GM12873 (cell line): ENCODE measurements around the gene FOXN1.

Experiments
- TF ChIP-seq, protein P1 (sequence below): IDR thresholded peaks from 2 replicates; pipeline ENCODE4 v1.5.1; 2012; ENCODE audit warnings: low read depth, mild to moderate bottlenecking, moderate library complexity, low read length, control low read depth; ENCODE audit not compliant: insufficient read depth; ENCODE audit errors: missing control alignments

The FOXN1 gene, protein sequence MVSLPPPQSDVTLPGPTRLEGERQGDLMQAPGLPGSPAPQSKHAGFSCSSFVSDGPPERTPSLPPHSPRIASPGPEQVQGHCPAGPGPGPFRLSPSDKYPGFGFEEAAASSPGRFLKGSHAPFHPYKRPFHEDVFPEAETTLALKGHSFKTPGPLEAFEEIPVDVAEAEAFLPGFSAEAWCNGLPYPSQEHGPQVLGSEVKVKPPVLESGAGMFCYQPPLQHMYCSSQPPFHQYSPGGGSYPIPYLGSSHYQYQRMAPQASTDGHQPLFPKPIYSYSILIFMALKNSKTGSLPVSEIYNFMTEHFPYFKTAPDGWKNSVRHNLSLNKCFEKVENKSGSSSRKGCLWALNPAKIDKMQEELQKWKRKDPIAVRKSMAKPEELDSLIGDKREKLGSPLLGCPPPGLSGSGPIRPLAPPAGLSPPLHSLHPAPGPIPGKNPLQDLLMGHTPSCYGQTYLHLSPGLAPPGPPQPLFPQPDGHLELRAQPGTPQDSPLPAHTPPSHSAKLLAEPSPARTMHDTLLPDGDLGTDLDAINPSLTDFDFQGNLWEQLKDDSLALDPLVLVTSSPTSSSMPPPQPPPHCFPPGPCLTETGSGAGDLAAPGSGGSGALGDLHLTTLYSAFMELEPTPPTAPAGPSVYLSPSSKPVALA

DNA sequence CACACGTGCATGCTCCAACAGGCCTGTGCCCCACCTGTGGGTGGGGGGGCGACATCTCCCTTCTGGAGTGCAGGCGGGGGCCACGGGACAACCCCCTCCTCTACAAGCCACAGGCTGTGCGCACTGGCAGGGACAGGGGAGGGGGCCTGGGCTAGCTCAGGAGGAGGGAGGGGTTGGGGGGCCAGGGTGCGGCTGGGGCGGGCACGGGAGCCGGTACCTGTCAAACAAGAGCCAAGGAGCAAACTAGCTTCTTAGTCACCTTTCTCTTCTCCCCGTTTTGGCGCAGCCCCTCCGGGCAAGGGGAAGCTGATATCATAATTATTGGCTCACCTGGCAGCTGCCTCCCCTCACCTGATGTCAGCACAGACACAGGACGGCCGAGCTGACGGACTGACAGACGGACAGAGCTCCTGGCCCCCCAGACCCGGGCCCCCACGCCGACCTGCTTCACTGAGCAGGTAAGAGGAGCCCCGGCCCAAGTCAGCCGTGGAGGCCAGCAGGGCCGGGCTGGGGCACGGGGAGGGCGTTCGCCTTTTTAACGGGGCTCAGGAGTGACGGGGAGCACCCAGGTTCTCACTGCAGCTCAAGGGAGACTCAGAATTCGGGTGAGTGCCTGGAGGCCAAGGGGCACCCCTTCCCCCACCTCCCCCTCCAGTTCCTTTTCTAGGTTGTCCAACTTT is at the start of gene FOXN1:
FOXN1 (plus strand) TSS at position 363 of the 680 bp plus-strand sequence. CDS start 17,622 bp downstream, outside the sequence.
- TF ChIP-seq, protein P1, sequence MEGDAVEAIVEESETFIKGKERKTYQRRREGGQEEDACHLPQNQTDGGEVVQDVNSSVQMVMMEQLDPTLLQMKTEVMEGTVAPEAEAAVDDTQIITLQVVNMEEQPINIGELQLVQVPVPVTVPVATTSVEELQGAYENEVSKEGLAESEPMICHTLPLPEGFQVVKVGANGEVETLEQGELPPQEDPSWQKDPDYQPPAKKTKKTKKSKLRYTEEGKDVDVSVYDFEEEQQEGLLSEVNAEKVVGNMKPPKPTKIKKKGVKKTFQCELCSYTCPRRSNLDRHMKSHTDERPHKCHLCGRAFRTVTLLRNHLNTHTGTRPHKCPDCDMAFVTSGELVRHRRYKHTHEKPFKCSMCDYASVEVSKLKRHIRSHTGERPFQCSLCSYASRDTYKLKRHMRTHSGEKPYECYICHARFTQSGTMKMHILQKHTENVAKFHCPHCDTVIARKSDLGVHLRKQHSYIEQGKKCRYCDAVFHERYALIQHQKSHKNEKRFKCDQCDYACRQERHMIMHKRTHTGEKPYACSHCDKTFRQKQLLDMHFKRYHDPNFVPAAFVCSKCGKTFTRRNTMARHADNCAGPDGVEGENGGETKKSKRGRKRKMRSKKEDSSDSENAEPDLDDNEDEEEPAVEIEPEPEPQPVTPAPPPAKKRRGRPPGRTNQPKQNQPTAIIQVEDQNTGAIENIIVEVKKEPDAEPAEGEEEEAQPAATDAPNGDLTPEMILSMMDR, result no peak

DNA sequence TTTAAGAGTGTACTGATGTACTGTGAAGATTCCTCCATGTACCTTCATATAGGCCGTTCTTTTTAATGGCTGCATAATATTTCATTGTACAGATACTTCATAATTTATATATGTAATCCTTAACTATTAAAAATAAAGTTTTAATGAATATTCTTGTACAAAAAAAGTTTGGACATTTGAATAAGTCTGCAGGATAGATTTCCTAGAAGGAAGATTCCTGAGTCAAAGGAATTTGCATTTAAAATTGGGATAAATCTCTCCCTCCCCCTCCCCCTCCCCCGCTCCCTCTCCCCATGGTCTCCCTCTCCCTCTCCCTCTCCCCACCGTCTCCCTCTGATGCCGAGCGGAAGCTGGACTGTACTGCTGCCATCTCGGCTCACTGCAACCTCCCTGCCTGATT is 48.3 kb upstream of the FOXN1 start:
- TF ChIP-seq, protein P1, result no peak

DNA sequence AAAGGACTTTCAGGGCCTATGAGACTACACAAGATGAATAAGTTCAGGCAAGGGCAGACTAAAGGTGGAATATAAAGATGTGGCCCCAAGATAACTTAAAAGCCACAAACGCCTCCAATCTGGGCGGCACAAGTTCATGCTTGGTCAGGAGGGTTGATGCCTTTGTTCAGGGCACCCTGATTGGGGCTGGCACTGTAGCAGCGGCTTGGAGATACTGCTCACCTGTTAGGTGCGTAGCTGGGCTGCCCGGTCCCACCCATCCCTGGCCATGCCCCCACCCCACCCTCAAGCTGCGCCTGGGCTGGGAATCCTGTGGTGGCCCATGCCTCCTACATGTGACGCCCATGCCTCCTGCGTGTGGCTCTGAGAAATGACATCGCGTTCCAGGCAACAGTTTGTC is 45.2 kb upstream of the FOXN1 start:
- TF ChIP-seq, protein P1, result no peak

DNA sequence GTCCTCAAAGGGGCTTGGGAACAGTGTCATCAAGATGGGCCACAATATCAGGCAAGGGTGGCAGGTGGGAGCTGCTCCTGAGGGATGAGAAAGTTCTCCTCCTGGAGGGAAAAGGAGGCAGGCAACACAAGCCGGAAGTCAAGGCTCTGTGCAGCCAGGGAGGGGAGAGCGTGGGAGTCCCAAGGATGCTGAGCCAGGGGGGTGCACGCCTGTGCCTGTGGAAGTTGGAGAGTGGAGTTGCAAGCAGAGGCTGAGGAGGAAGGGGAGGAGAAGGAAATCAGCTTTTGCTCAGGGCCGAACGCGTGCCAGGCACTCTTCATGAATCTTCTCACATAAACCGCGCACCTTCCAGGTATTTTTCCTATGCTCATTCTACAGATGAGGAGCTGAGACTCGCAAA is 40.1 kb upstream of the FOXN1 start:
- TF ChIP-seq, protein P1, result no peak

DNA sequence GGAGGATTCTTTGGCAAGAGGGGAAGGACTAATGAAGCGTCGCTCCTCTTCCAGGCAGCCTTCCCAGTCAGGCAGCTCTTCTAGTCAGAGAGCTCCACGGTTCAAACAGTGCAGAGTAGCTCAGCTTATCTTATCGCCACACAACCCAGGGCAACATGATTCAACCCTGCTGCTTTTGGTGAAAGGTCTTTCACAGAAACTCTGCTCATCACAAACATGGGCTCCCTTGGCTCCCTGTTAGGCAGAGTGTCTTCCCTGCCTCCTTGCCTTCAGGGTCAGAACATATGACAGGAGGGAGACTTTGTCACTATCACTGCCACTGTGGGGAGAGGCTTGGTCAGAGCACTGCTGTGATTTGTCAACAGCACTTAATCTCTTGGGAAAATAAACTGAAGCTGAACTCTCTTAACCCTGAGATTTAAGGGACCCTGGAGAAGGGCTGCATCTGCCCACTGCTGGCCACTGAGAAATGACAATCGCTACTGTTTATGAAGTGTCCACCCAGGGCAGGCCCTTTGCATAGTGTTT is 39.6 kb upstream of the FOXN1 start:
- TF ChIP-seq, protein P1, result no peak

DNA sequence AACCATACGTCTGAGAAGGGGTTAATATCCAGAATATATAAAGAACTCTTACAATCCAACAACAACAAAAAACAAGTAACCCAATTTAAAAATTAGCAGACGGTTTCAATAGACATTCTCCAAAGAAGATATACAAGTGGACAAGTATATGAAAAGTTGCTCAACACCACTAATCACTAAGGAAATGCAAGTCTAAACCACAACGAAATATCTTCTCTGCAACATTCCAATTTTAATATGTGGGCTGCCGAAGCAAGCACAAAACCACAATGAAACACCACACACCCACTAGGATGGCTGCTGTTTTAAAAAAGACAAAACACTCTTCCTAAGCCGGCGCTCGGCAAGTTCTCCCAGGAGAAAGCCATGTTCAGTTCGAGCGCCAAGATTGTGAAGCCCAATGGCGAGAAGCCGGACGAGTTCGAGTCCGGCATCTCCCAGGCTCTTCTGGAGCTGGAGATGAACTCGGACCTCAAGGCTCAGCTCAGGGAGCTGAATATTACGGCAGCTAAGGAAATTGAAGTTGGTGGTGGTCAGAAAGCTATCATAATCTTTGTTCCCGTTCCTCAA is 38.6 kb upstream of the FOXN1 start:
- TF ChIP-seq, protein P1, result no peak
